ENCODE data around the gene FANCC.

DNA sequence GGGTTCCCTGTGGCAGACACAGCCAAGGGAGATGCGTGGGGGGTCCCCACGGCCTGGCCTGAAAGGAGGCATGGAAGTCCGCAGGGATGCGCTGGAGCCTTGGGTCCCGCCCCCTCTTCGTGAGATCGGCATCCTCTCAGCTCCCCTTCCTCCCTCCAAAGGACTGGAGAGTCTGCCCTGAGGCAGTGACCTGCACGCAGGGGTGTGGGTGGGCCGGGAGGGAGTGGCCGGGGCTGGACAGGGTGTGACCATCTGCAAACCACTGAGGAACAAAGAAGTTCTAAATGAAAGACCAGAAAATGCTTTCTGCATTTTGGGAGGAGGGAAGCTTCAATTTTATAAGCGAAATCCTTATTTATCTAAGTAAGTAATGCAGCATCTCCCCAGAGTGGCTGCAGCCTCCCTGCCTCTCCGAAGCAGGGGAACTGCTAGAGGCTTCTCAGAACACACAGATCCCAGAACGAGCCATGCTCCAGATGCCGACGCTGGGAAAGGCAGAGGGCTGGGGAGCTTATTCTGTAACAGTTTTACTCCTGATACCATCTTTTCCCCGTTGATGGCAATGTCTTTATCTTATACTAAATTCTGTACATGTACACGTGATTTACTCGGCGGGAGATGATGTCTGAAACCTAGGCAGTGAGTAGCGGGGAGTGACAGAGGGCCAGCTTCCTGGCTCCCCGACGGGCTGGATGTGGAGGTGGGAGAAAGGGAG, 221.7 kb downstream of the FANCC start:
- TF ChIP-seq NFRKB (IDR thresholded peaks at IDR 0.05) (no peak), FOXK2 (IDR thresholded peaks at IDR 0.05) (no peak), ZNF384 (IDR thresholded peaks at IDR 0.05) (no peak), SUZ12 (IDR thresholded peaks at IDR 0.05) (no peak), SP1 (IDR thresholded peaks at IDR 0.05) (no peak)
- TF ChIP-seq, protein P1, sequence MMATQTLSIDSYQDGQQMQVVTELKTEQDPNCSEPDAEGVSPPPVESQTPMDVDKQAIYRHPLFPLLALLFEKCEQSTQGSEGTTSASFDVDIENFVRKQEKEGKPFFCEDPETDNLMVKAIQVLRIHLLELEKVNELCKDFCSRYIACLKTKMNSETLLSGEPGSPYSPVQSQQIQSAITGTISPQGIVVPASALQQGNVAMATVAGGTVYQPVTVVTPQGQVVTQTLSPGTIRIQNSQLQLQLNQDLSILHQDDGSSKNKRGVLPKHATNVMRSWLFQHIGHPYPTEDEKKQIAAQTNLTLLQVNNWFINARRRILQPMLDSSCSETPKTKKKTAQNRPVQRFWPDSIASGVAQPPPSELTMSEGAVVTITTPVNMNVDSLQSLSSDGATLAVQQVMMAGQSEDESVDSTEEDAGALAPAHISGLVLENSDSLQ (IDR thresholded peaks at IDR 0.05) = no peak

Measured in HEK293T (cell line).